Spleen (tissue), 11 donors: ENCODE measurements around the gene C8B. TPM values are rescaled to one million over a fixed set of nuclear protein-coding genes. Genes with fewer than 3 reads are reported as not detected.

Source experiments
- DNase-seq: peaks from one replicate; pipeline ENCODE4 v3.0.0-alpha.2; 2020
- H3K27ac ChIP-seq, 8 donors: fragments of 200-600 bp; sonication (generic) in 7 of 8; 1 replicate in 4 of 8; 2 replicates in 4 of 8; pipeline versions ENCODE4 v1.5.0 to v1.8.0; 2016 to 2021; ENCODE audit warnings: inconsistent platforms in 4 of 8, mild to moderate bottlenecking in 4 of 8, moderate library complexity in 1 of 8
- H3K27me3 ChIP-seq, 7 donors: fragments of 200-600 bp; sonication (generic) in 6 of 7; replicated peaks in 1 of 7; 1 replicate in 4 of 7; 2 replicates in 3 of 7; pipeline versions ENCODE4 v1.5.0 to v1.8.0; 2016 to 2021; ENCODE audit warnings: inconsistent platforms in 3 of 7, mild to moderate bottlenecking in 1 of 7
- H3K36me3 ChIP-seq, 6 donors: fragments of 200-600 bp; sonication (generic) in 5 of 6; 1 replicate in 4 of 6; 2 replicates in 2 of 6; pipeline versions ENCODE4 v1.5.0 to v1.8.0; 2016 to 2021; ENCODE audit warnings: inconsistent platforms in 2 of 6
- H3K4me1 ChIP-seq, 6 donors: fragments of 200-600 bp; sonication (generic) in 5 of 6; 1 replicate in 3 of 6; 2 replicates in 3 of 6; pipeline versions ENCODE4 v1.5.0 to v1.8.0; 2016 to 2021; ENCODE audit warnings: inconsistent platforms in 3 of 6
- H3K4me3 ChIP-seq, 8 donors: fragments of 200-600 bp; sonication (generic) in 7 of 8; 1 replicate in 4 of 8; 2 replicates in 4 of 8; pipeline versions ENCODE4 v1.5.0 to v1.8.0; 2016 to 2021; ENCODE audit warnings: inconsistent platforms in 4 of 8, mild to moderate bottlenecking in 4 of 8, moderate library complexity in 2 of 8
- H3K9me3 ChIP-seq, 8 donors: fragments of 200-600 bp; sonication (generic) in 7 of 8; 1 replicate in 4 of 8; 2 replicates in 4 of 8; pipeline versions ENCODE4 v1.5.0 to v1.8.0; 2016 to 2021; ENCODE audit warnings: inconsistent platforms in 4 of 8
- CTCF ChIP-seq, 11 experiments: fragments of 200-600 bp in 7 of 11; fragments of 450-650 bp in 4 of 11; sonication (generic) in 4 of 11; IDR thresholded peaks in 8 of 11; conservative IDR thresholded peaks in 3 of 11; 1 replicate in 7 of 11; 2 replicates in 4 of 11; pipeline versions ENCODE4 v1.4.0 to v1.8.0; 2016 to 2021; ENCODE audit warnings: antibody characterized with exemption in 11 of 11, inconsistent platforms in 4 of 11, mild to moderate bottlenecking in 1 of 11
- POLR2A ChIP-seq, 3 donors: fragments of 450-650 bp; IDR thresholded peaks; one replicate each; pipeline ENCODE4 v1.5.1; 2017; ENCODE audit warnings: antibody characterized with exemption in 3 of 3, mild to moderate bottlenecking in 1 of 3
- POLR2AphosphoS5 ChIP-seq, 3 donors: sonication (generic); formaldehyde crosslinking; IDR thresholded peaks; one replicate each; pipeline ENCODE4 v1.5.1; 2017; ENCODE audit warnings: antibody characterized with exemption in 3 of 3
- WGBS, 5 donors: extraction: QIAGEN DNeasy Blood & Tissue Kit in 3 of 5; methylation state at CpG; one replicate each; pipeline versions ENCODE4 v1.1.5 to v1.1.7; 2013 to 2018; 5-methylcytosine and 5-hydroxymethylcytosine counted together
- intact Hi-C: fragments of 100-400 bp; cut with DNase I; formaldehyde crosslinking; loops from one replicate; pipeline ENCODE4 v1.15.0; 2023; ENCODE audit warnings: low total_unique reads
- polyA plus RNA-seq, 3 donors: library from polyadenylated mRNA; stranded (reverse); fragments of 200-250 nt; gene quantifications; one replicate each; pipeline ENCODE4 v1.2.1, GENCODE V29; 2013
- total RNA-seq, 7 donors: library from RNA; depleted of rRNA in 3 of 7; stranded (reverse); fragments of >200 nt in 3 of 7; fragmentation: NEBNext Ultra II Directional in 4 of 7; extraction: Animal tissue kit (Norgen Biotek cat#: 25700) in 4 of 7; gene quantifications; one replicate each; pipeline versions ENCODE4 v1.1.0 to v1.2.1, GENCODE V29; 2016 to 2021
- donor health status: healthy with polysubstance abuse.
- donor health status: DM: no; HTN: no; CAD: no; lungs with moderate emphysema.
- donor health status: DM: no; HTN: no; CAD: no.
- donor health status: Bipolar disorder and iron deficiency.
- donor health status: healthy.
- donor health status: DM: no; HTN: no; CAD: no.
- donor health status: DM: yes; HTN: yes; CAD: no.

C8B gene
- total and polyA plus RNA-seq, 10 donors: not detected

GRCh38 chr1:56963667-56964066 lies 2.1 kb downstream of the C8B start:
- TF ChIP-seq CTCF (IDR thresholded peaks at IDR 0.05 in 8 of 11, conservative IDR thresholded peaks at IDR 0.05 in 3 of 11): no peak
- no peak for TF ChIP-seq POLR2A (IDR thresholded peaks at IDR 0.05)
- no peak for TF ChIP-seq POLR2AphosphoS5 (IDR thresholded peaks at IDR 0.05)
- no peak for DNase-seq
- H3K27ac ChIP-seq: no peak overlapping the region
- intact Hi-C loops: no loop called here
- H3K36me3 ChIP-seq: no peaks in the 10 kb centered on the region
- WGBS, 5 donors: 75 to 91% (median 85%) methylated on average over 4 of the region's 4 CpGs
- no peaks in the 10 kb centered on the region for H3K4me1 ChIP-seq
- no peak overlapping the region for H3K4me3 ChIP-seq
- peaks cover 0 to 1% (median 0%) of the 10 kb centered on the region in 8 donors for H3K9me3 ChIP-seq
- H3K27me3 ChIP-seq: no peaks in the 10 kb centered on the region

GRCh38 chr1:56961426-56961825 lies 4.4 kb downstream of the C8B start:
- H3K9me3 ChIP-seq: no peaks in the 10 kb centered on the region
- DNase-seq: no peak

GRCh38 chr1:56958526-56958925 lies 7.3 kb downstream of the C8B start:
- no peak overlapping the region for H3K27ac ChIP-seq
- H3K36me3 ChIP-seq: no peaks in the 10 kb centered on the region
- no peaks in the 10 kb centered on the region for H3K9me3 ChIP-seq
- 61 to 77% (median 66%) methylated on average over 2 of the region's 2 CpGs for WGBS, 5 donors
- peaks cover 0 to 9% (median 0%) of the 10 kb centered on the region in 7 donors for H3K27me3 ChIP-seq
- TF ChIP-seq POLR2AphosphoS5 (IDR thresholded peaks at IDR 0.05): no peak
- no peak for TF ChIP-seq CTCF (IDR thresholded peaks at IDR 0.05 in 8 of 11, conservative IDR thresholded peaks at IDR 0.05 in 3 of 11)
- TF ChIP-seq POLR2A (IDR thresholded peaks at IDR 0.05): no peak
- intact Hi-C loops: no loop called here
- DNase-seq: no peak
- no peak overlapping the region for H3K4me3 ChIP-seq
- no peaks in the 10 kb centered on the region for H3K4me1 ChIP-seq

More at GRCh38 chr1:56961426-56961825, 4.4 kb downstream of the C8B start:
- TF ChIP-seq CTCF (IDR thresholded peaks at IDR 0.05 in 8 of 11, conservative IDR thresholded peaks at IDR 0.05 in 3 of 11) (no peak), POLR2AphosphoS5 (IDR thresholded peaks at IDR 0.05) (no peak), POLR2A (IDR thresholded peaks at IDR 0.05) (no peak)
- 78 to 86% (median 80%) methylated on average over 10 of the region's 10 CpGs for WGBS, 5 donors
- H3K27ac ChIP-seq: no peak overlapping the region
- no peak overlapping the region for H3K4me3 ChIP-seq
- no peaks in the 10 kb centered on the region for H3K36me3 ChIP-seq
- H3K27me3 ChIP-seq: peaks cover 0 to 9% (median 0%) of the 10 kb centered on the region in 7 donors
- intact Hi-C loops: no loop called here
- no peaks in the 10 kb centered on the region for H3K4me1 ChIP-seq

DNA sequence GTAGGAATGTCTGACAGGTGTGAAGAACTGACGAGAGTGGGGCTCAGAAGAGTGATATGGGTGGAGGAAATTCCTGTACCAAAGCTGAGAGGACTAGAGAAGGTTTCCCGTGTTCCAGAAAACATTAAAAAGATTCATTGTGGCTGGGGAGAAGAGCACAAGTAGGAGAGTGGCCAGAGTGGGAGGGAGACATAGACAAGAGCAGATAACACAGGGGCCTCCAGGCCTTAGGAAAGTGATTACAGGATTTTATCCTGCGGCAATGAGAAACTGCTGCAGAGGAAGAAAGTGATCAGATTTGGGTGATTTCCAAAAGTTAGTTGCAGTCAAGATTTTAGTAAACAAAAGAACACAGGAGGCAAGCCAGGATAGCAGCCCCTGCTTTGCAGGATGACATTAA lies 7.9 kb downstream of the C8B start:
- no peaks in the 10 kb centered on the region for H3K4me1 ChIP-seq
- H3K9me3 ChIP-seq: no peaks in the 10 kb centered on the region
- no peak for DNase-seq
- no peak overlapping the region for H3K4me3 ChIP-seq
- no peak for TF ChIP-seq POLR2AphosphoS5 (IDR thresholded peaks at IDR 0.05)
- no peak for TF ChIP-seq CTCF (IDR thresholded peaks at IDR 0.05 in 8 of 11, conservative IDR thresholded peaks at IDR 0.05 in 3 of 11)
- TF ChIP-seq POLR2A (IDR thresholded peaks at IDR 0.05): no peak
- H3K27ac ChIP-seq: no peak overlapping the region
- intact Hi-C loops: no loop called here
- H3K27me3 ChIP-seq: peaks cover 0 to 9% (median 0%) of the 10 kb centered on the region in 7 donors
- H3K36me3 ChIP-seq: no peaks in the 10 kb centered on the region
- 55 to 73% (median 64%) methylated on average over 3 of the region's 3 CpGs for WGBS, 5 donors
